ENCODE data around the gene ASB8. TPM values are rescaled to one million over a fixed set of nuclear protein-coding genes. Genes with fewer than 3 reads are reported as not detected.

The ASB8 gene
- total and polyA plus RNA-seq, 4 experiments from 2014 or later = 61.0 to 64.6 (median 63.6) TPM

DNA sequence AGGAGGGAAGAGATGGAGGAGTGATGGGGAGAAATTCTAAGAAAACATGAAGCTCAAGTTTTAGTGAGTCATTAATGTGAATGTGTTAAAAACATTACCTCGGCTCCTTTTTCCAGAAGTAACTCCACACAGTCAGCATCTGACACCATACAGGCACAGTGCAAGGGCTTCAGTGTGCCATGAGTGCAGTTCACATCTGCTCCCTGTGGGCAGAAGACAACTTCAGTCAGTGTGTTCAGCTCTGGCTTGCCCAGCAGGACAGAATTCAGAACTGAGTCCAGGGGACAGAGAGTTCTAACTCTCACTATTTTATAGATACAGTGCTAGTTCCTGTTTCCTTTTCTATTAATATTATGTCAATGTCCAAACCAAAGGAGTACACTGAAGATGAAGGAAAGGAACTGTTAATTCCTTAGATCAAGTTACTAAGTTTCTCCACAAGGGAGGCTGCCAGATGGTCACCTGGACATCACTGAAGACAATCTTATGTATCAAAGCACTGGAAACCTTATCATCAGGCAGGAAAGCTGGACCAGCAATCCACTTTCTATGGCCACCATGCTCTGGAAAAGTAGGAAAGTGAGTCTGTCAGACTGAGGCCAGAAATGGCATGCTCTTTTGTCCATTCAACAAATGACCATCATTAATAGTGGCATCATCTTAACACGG, 6.1 kb downstream of the ASB8 start:
- Mint-ChIP-seq H3K36me3 (peaks cover 41 to 64% of the 10 kb centered on the region in 2 donors), H3K9me3 (no peaks in the 10 kb centered on the region), H3K4me1 (peaks cover 11 to 21% (median 14%) of the 10 kb centered on the region in 4 donors), H3K27me3 (no peaks in the 10 kb centered on the region), H3K27ac (peak overlapping the region in 1 of 7 donors; percentile 74), H3K4me3 (no peak overlapping the region)
- H3K9me3 ChIP-seq (ENCODE audit: control insufficient read depth in 1 of 2, low read length in 2 of 2) = no peaks in the 10 kb centered on the region
- no peak overlapping the region for H3K27ac ChIP-seq (ENCODE audit: low read depth, low read length)
- peaks cover 48% of the 10 kb centered on the region for H3K36me3 ChIP-seq (ENCODE audit: insufficient read depth, low read length)
- peaks cover 9% of the 10 kb centered on the region for H3K4me1 ChIP-seq (ENCODE audit: insufficient read depth, low read length)
- intact Hi-C loops (cut with micrococcal nuclease) = no loop called here
- POLR2A ChIA-PET (ENCODE audit: partially characterized antibody) = interaction anchor here (1.8 kb wide), 1 partner anchor 32 kb away, joined by 4 read pairs; no protein-coding TSS in a partner anchor
- H3K4me3 ChIP-seq (ENCODE audit: low read length in 2 of 2) = no peak overlapping the region
- no peaks in the 10 kb centered on the region for H3K27me3 ChIP-seq (ENCODE audit: insufficient read depth, low read length)
- CTCF ChIA-PET (ENCODE audit: partially characterized antibody) = interaction anchor here (1.4 to 1.6 kb wide), 2 partner anchors 8 to 38 kb away, joined by 4 to 5 read pairs; no protein-coding TSS in a partner anchor
- no peak for DNase-seq

DNA sequence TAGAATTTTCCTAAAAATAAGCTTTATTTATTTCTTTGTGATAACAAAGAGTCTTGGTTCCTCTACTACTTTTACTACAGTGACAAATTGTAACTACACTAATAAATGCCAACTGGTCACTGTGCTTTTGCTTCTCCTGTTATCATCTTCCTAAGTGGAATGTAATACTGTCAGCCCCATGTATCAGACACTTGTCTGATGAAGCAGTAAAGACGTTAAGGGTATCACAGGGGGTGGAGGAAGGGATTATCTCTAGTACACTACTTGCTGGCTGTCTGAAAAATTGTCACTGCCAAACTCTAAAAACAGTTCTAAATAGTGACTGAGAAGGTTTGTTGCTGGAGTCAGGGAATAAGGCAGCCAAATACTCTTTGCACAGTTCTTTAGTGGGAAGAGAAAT, 11.3 kb downstream of the ASB8 start:
- Histone ChIP-seq H3K36me3 (ENCODE audit: insufficient read depth, low read length) (peaks cover 46% of the 10 kb centered on the region), H3K4me3 (ENCODE audit: low read length in 2 of 2) (no peak overlapping the region), H3K27me3 (ENCODE audit: insufficient read depth, low read length) (no peaks in the 10 kb centered on the region), H3K9me3 (ENCODE audit: control insufficient read depth in 1 of 2, low read length in 2 of 2) (no peaks in the 10 kb centered on the region), H3K27ac (ENCODE audit: low read depth, low read length) (no peak overlapping the region), H3K4me1 (ENCODE audit: insufficient read depth, low read length) (no peaks in the 10 kb centered on the region)
- no peak for DNase-seq
- H3K27me3 Mint-ChIP-seq = no peaks in the 10 kb centered on the region
- H3K4me1 Mint-ChIP-seq = peaks cover 0 to 3% (median 0%) of the 10 kb centered on the region in 4 donors
- ChIA-PET CTCF (ENCODE audit: partially characterized antibody) (interaction anchor here (1.5 kb wide), 1 partner anchor 43 kb away, joined by 4 read pairs; no protein-coding TSS in a partner anchor), POLR2A (ENCODE audit: partially characterized antibody) (interaction anchor here (0.8 to 1.2 kb wide), 2 partner anchors 12 to 40 kb away, joined by 3 read pairs; partner anchors contain the start of genes ASB8 and SENP1)
- H3K9me3 Mint-ChIP-seq = no peaks in the 10 kb centered on the region
- peaks cover 65 to 78% of the 10 kb centered on the region in 2 donors for H3K36me3 Mint-ChIP-seq
- intact Hi-C loops (cut with micrococcal nuclease) = no loop called here
- no peak overlapping the region for H3K4me3 Mint-ChIP-seq
- H3K27ac Mint-ChIP-seq = no peak overlapping the region

DNA sequence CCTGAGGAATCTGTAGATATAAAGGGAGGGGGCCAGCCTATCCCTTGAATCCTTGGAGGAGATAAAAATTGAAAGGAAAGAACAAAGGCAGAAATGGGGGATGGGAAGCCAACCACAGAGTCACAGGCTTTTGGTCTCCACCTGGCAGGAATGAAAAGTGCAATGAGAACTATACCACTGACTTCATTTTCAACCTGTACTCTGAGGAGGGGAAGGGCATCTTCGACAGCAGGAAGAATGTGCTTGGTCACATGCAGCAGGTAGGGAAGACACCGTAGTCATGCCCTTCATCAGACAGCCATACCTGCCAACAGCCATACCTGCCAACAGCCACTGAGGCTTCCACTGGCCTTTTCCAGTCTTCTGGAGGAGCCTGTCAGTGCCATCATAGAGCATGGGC, 13.4 kb downstream of the ASB8 start:
- Mint-ChIP-seq H3K27ac (peak overlapping the region in 2 of 7 donors; percentile 2 to 73), H3K4me3 (no peak overlapping the region), H3K36me3 (peaks cover 48 to 64% of the 10 kb centered on the region in 2 donors), H3K9me3 (no peaks in the 10 kb centered on the region), H3K27me3 (no peaks in the 10 kb centered on the region), H3K4me1 (peaks cover 0 to 1% (median 0%) of the 10 kb centered on the region in 4 donors)
- Histone ChIP-seq H3K27me3 (ENCODE audit: insufficient read depth, low read length) (no peaks in the 10 kb centered on the region), H3K4me3 (ENCODE audit: low read length in 2 of 2) (no peak overlapping the region), H3K36me3 (ENCODE audit: insufficient read depth, low read length) (peaks cover 26% of the 10 kb centered on the region), H3K27ac (ENCODE audit: low read depth, low read length) (no peak overlapping the region), H3K9me3 (ENCODE audit: control insufficient read depth in 1 of 2, low read length in 2 of 2) (no peaks in the 10 kb centered on the region), H3K4me1 (ENCODE audit: insufficient read depth, low read length) (no peaks in the 10 kb centered on the region)
- intact Hi-C loops (cut with micrococcal nuclease) = no loop called here
- no peak for DNase-seq
- POLR2A ChIA-PET (ENCODE audit: partially characterized antibody) = interaction anchor here (1.1 kb wide), 1 partner anchor 14 kb away, joined by 3 read pairs; the partner anchor contains the start of gene ASB8
- CTCF ChIA-PET (ENCODE audit: partially characterized antibody) = interaction anchor here (2.3 kb wide), 1 partner anchor 13 kb away, joined by 6 read pairs; the partner anchor contains the start of gene ASB8

DNA sequence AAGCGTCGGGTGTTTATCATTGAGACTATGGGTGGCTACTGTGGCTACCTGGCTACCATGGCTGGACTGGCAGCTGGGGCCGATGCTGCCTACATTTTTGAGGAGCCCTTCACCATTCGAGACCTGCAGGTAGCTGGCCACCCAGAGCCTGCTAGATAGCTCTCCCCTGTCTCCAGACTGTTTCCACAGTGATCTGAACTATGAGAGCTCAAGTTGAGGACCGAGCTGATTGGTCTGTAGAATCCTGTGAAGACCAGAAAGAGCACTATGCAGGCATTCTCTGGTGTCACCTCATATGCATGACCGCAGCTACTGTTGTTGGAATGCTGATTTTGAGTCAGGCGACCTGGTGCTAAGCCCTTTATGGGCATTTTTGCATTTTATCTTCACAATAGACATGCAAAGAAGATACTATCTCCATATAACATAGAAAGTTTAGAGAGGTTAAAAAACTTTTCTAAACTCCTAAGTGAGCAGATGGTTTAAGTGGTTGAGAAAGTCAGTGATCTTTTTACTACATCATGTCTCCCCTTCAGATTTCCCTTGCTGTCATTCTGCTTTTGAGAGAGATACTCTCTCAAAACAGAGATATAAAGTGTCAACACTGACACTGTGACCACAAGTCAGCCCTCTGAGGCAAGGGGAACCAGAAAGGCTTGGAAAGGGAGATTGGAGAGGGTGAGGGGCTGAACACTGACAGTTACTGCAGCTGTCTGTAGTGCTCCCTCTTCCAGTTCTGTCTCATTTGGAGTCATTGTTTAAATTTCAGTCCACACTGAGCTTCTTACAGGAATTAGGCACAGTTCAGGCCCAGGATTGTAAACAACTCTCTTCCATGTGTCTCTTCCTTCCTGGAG, 14.3 kb downstream of the ASB8 start:
- Mint-ChIP-seq H3K27me3 (no peaks in the 10 kb centered on the region), H3K4me1 (peaks cover 0 to 1% (median 0%) of the 10 kb centered on the region in 4 donors), H3K9me3 (no peaks in the 10 kb centered on the region), H3K27ac (peak overlapping the region in 3 of 7 donors; percentile 0 to 57 (median 45)), H3K4me3 (no peak overlapping the region), H3K36me3 (peaks cover 44 to 56% of the 10 kb centered on the region in 2 donors)
- no peak overlapping the region for H3K27ac ChIP-seq (ENCODE audit: low read depth, low read length)
- CTCF ChIA-PET (ENCODE audit: partially characterized antibody) = interaction anchor here (1.1 to 2.3 kb wide), 2 partner anchors 9 to 14 kb away, joined by 4 to 6 read pairs; partner anchors contain the start of gene ASB8
- no peak for DNase-seq
- no peaks in the 10 kb centered on the region for H3K4me1 ChIP-seq (ENCODE audit: insufficient read depth, low read length)
- no peaks in the 10 kb centered on the region for H3K9me3 ChIP-seq (ENCODE audit: control insufficient read depth in 1 of 2, low read length in 2 of 2)
- no peak overlapping the region for H3K4me3 ChIP-seq (ENCODE audit: low read length in 2 of 2)
- peaks cover 20% of the 10 kb centered on the region for H3K36me3 ChIP-seq (ENCODE audit: insufficient read depth, low read length)
- POLR2A ChIA-PET (ENCODE audit: partially characterized antibody) = no interaction called here
- intact Hi-C loops (cut with micrococcal nuclease) = no loop called here
- no peaks in the 10 kb centered on the region for H3K27me3 ChIP-seq (ENCODE audit: insufficient read depth, low read length)

DNA sequence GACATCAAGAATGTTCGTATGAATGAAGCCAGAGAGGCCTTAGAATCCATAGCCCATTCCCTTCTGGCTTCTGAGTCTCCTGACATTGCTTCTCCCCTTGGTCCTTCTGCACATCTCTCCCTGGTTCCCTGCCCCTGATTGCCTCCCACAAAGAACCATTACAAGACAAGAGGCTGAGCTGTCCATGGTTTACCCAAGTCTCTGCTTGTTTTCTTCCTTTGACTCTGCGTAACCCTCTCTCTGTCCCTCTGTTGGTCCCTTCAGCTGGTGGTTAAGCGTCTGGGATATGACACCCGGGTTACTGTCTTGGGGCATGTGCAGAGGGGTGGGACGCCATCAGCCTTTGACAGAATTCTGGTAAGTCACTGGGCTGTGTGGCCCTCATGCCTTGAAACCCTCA, 22.3 kb downstream of the ASB8 start:
- H3K36me3 Mint-ChIP-seq = peaks cover 40 to 46% of the 10 kb centered on the region in 2 donors
- H3K4me3 Mint-ChIP-seq = no peak overlapping the region
- CTCF ChIA-PET (ENCODE audit: partially characterized antibody) = no interaction called here
- POLR2A ChIA-PET (ENCODE audit: partially characterized antibody) = no interaction called here
- intact Hi-C loops (cut with micrococcal nuclease) = no loop called here
- Histone ChIP-seq H3K4me1 (ENCODE audit: insufficient read depth, low read length) (no peaks in the 10 kb centered on the region), H3K36me3 (ENCODE audit: insufficient read depth, low read length) (peaks cover 40% of the 10 kb centered on the region), H3K27me3 (ENCODE audit: insufficient read depth, low read length) (no peaks in the 10 kb centered on the region), H3K9me3 (ENCODE audit: control insufficient read depth in 1 of 2, low read length in 2 of 2) (no peaks in the 10 kb centered on the region), H3K4me3 (ENCODE audit: low read length in 2 of 2) (no peak overlapping the region), H3K27ac (ENCODE audit: low read depth, low read length) (no peak overlapping the region)
- no peak for DNase-seq
- no peaks in the 10 kb centered on the region for H3K9me3 Mint-ChIP-seq
- H3K4me1 Mint-ChIP-seq = no peaks in the 10 kb centered on the region
- no peaks in the 10 kb centered on the region for H3K27me3 Mint-ChIP-seq
- H3K27ac Mint-ChIP-seq = peak overlapping the region in 2 of 7 donors; percentile 15 to 35

DNA sequence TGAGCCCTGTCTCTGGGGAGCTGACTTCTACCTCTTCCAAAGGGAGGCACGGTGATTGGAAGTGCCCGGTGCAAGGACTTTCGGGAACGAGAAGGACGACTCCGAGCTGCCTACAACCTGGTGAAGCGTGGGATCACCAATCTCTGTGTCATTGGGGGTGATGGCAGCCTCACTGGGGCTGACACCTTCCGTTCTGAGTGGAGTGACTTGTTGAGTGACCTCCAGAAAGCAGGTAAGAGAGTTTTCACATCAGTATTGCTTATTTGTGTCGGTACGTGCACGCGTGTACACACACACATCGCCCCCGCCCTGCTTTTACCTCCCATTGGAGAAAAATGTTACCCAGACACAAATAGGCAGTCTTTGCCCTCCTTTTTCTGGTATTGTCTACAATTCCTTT, 24.5 kb downstream of the ASB8 start:
- no peak overlapping the region for H3K27ac Mint-ChIP-seq
- intact Hi-C loops (cut with micrococcal nuclease) = no loop called here
- no peak overlapping the region for H3K27ac ChIP-seq (ENCODE audit: low read depth, low read length)
- H3K9me3 Mint-ChIP-seq = no peaks in the 10 kb centered on the region
- H3K27me3 Mint-ChIP-seq = no peaks in the 10 kb centered on the region
- H3K4me3 Mint-ChIP-seq = no peak overlapping the region
- DNase-seq = no peak
- ChIA-PET POLR2A (ENCODE audit: partially characterized antibody) (interaction anchor here (0.6 kb wide), 1 partner anchor 589 kb away, joined by 3 read pairs; no protein-coding TSS in a partner anchor), CTCF (ENCODE audit: partially characterized antibody) (interaction anchor here (1.3 kb wide), 1 partner anchor 15 kb away, joined by 3 read pairs; no protein-coding TSS in a partner anchor)
- no peak overlapping the region for H3K4me3 ChIP-seq (ENCODE audit: low read length in 2 of 2)
- H3K36me3 Mint-ChIP-seq = peaks cover 41 to 48% of the 10 kb centered on the region in 2 donors
- H3K27me3 ChIP-seq (ENCODE audit: insufficient read depth, low read length) = no peaks in the 10 kb centered on the region
- no peaks in the 10 kb centered on the region for H3K9me3 ChIP-seq (ENCODE audit: control insufficient read depth in 1 of 2, low read length in 2 of 2)
- H3K36me3 ChIP-seq (ENCODE audit: insufficient read depth, low read length) = peaks cover 40% of the 10 kb centered on the region
- no peaks in the 10 kb centered on the region for H3K4me1 ChIP-seq (ENCODE audit: insufficient read depth, low read length)
- H3K4me1 Mint-ChIP-seq = no peaks in the 10 kb centered on the region

DNA sequence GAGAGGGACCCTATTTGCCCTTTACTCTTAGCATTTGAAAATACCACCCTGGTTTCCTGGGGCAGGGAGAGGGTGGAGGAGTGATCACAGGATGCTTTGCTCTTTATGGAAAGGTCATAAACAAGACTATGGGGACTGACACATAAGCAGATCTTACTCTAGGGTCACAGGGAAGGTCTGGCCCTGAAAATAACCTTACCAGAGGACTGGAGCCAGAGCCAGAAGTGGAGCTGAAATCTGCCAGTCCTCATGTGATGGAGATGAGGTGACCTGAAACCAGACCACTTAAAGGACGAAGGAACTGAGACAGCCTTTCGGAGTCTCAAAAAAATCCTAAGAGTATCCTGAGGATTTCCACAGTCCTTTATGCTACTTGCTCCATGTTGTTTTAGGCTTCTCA, 25.8 kb downstream of the ASB8 start:
- peaks cover 40% of the 10 kb centered on the region for H3K36me3 ChIP-seq (ENCODE audit: insufficient read depth, low read length)
- CTCF ChIA-PET (ENCODE audit: partially characterized antibody) = no interaction called here
- intact Hi-C loops (cut with micrococcal nuclease) = no loop called here

More for the DNA sequence above, 25.8 kb downstream of the ASB8 start:
- POLR2A ChIA-PET (ENCODE audit: partially characterized antibody) = no interaction called here
- H3K27me3 Mint-ChIP-seq = no peaks in the 10 kb centered on the region
- H3K9me3 Mint-ChIP-seq = peaks cover 0 to 2% (median 0%) of the 10 kb centered on the region in 8 donors
- DNase-seq = no peak
- H3K4me3 Mint-ChIP-seq = no peak overlapping the region
- Histone ChIP-seq H3K27ac (ENCODE audit: low read depth, low read length) (no peak overlapping the region), H3K4me3 (ENCODE audit: low read length in 2 of 2) (no peak overlapping the region), H3K9me3 (ENCODE audit: control insufficient read depth in 1 of 2, low read length in 2 of 2) (no peaks in the 10 kb centered on the region), H3K27me3 (ENCODE audit: insufficient read depth, low read length) (no peaks in the 10 kb centered on the region), H3K4me1 (ENCODE audit: insufficient read depth, low read length) (no peaks in the 10 kb centered on the region)
- no peak overlapping the region for H3K27ac Mint-ChIP-seq
- no peaks in the 10 kb centered on the region for H3K4me1 Mint-ChIP-seq
- peaks cover 40 to 51% of the 10 kb centered on the region in 2 donors for H3K36me3 Mint-ChIP-seq

All from CD4-positive, alpha-beta memory T cell (primary cell).